Measurements from ENCODE around the gene ADGRG1.

DNA sequence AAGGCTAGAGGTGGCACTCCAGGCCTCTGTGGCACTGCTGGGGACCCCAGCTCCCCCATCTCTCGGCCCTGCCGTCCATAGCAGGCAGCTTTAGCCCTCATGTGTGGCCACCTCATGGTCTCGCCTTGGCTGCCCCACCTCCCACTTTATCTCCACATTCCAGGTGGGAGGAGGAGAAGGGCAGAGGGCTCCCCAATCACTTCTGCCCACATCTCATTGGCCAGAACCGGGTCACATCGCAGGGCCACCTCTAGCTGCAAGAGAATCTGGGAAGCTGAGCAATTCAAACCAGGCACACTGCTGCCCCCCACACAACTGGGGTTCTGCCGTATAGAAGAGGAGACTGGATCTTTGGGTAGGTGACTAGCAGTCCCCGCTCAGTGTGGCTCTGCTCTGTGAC is 67.8 kb downstream of the ADGRG1 start:
- TF ChIP-seq, protein P1, sequence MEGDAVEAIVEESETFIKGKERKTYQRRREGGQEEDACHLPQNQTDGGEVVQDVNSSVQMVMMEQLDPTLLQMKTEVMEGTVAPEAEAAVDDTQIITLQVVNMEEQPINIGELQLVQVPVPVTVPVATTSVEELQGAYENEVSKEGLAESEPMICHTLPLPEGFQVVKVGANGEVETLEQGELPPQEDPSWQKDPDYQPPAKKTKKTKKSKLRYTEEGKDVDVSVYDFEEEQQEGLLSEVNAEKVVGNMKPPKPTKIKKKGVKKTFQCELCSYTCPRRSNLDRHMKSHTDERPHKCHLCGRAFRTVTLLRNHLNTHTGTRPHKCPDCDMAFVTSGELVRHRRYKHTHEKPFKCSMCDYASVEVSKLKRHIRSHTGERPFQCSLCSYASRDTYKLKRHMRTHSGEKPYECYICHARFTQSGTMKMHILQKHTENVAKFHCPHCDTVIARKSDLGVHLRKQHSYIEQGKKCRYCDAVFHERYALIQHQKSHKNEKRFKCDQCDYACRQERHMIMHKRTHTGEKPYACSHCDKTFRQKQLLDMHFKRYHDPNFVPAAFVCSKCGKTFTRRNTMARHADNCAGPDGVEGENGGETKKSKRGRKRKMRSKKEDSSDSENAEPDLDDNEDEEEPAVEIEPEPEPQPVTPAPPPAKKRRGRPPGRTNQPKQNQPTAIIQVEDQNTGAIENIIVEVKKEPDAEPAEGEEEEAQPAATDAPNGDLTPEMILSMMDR (IDR thresholded peaks at IDR 0.05): no peak
- TF ChIP-seq FOSL2 (IDR thresholded peaks at IDR 0.05; ENCODE audit: borderline replicate concordance, low read depth) (no peak), EP300 (IDR thresholded peaks at IDR 0.05; ENCODE audit: borderline replicate concordance in 1 of 2, low read depth in 1 of 2, low read length in 1 of 2) (no peak), FOXJ3 (CRISPR knock-in tag; IDR thresholded peaks at IDR 0.05) (no peak)
- TF ChIP-seq, protein P2, sequence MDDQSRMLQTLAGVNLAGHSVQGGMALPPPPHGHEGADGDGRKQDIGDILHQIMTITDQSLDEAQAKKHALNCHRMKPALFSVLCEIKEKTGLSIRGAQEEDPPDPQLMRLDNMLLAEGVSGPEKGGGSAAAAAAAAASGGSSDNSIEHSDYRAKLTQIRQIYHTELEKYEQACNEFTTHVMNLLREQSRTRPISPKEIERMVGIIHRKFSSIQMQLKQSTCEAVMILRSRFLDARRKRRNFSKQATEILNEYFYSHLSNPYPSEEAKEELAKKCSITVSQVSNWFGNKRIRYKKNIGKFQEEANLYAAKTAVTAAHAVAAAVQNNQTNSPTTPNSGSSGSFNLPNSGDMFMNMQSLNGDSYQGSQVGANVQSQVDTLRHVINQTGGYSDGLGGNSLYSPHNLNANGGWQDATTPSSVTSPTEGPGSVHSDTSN (IDR thresholded peaks at IDR 0.05): no peak
